Mesothelial cell of epicardium (in vitro differentiated cells): Measurements from ENCODE around the gene PUS1. TPM values are rescaled to one million over a fixed set of nuclear protein-coding genes. Genes with fewer than 3 reads are reported as not detected.
"Not testable (repeated sequence)": the region's sequence is repeated elsewhere in the genome, so short reads cannot be mapped to it uniquely, and the experiment has no call there.

ENCODE experiments used
- DNase-seq, 2 experiments: peaks; one replicate each; pipeline ENCODE4 v3.0.0; 2021; ENCODE audit warnings: low spot score in 2 of 2; ENCODE audit not compliant: unreplicated experiment in 2 of 2
- H3K27ac Mint-ChIP-seq: 2 replicates; pipeline ENCODE4 v1.8.0; 2021; ENCODE audit warnings: mixed read lengths
- H3K27me3 Mint-ChIP-seq: 2 replicates; pipeline ENCODE4 v1.8.0; 2021; ENCODE audit warnings: low read depth, mixed read lengths
- H3K36me3 Mint-ChIP-seq: 2 replicates; pipeline ENCODE4 v1.8.0; 2021; ENCODE audit warnings: mixed read lengths
- H3K4me1 Mint-ChIP-seq: 2 replicates; pipeline ENCODE4 v1.8.0; 2021; ENCODE audit warnings: mixed read lengths
- H3K4me3 Mint-ChIP-seq: 2 replicates; pipeline ENCODE4 v1.8.0; 2021; ENCODE audit warnings: mild to moderate bottlenecking, moderate library complexity, mixed read lengths
- H3K9me3 Mint-ChIP-seq: 2 replicates; pipeline ENCODE4 v1.8.0; 2021; ENCODE audit warnings: mixed read lengths
- CTCF ChIP-seq: fragments of 200-600 bp; sonication (generic); IDR thresholded peaks from one replicate; pipeline ENCODE4 v1.5.0; 2021; ENCODE audit warnings: antibody characterized with exemption; ENCODE audit not compliant: unreplicated experiment
- total RNA-seq: library from RNA; stranded (reverse); gene quantifications from 3 replicates; pipeline ENCODE4 v1.2.1, GENCODE V29; 2021

PUS1 gene
- total RNA-seq, 1 donor from 2014 or later = 27.4 TPM

- peaks cover 19% of the 10 kb centered on the region for H3K36me3 Mint-ChIP-seq
- H3K4me3 Mint-ChIP-seq = no peak overlapping the region
Observed at GRCh38 chr12:131982041-131982440, 53.0 kb downstream of the PUS1 start.

DNA sequence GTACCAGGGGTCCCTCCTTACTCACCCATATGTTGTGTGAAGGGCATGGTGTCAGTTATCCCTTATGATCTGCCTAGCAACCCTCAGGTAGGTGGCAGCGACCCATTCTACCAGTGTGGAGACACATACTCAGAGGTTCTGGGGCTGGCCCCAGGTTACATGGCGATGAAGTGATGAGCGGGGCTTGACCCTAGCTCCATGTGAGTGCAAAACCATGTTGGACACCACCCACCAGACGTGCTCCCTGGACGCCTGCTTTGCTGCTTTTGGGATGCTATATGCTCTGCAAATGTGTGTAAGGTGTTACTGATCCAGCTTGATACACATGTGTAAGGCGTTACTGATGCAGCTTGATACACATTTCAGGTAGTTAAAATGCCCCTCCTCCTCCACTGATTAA lies 54.0 kb downstream of the PUS1 start:
- H3K27ac Mint-ChIP-seq = no peak overlapping the region
- peaks cover 23% of the 10 kb centered on the region for H3K36me3 Mint-ChIP-seq
- H3K9me3 Mint-ChIP-seq = no peaks in the 10 kb centered on the region
- H3K4me3 Mint-ChIP-seq = no peak overlapping the region
- H3K27me3 Mint-ChIP-seq = no peaks in the 10 kb centered on the region
- no peaks in the 10 kb centered on the region for H3K4me1 Mint-ChIP-seq
- no peak for DNase-seq
- no peak for TF ChIP-seq CTCF

More at GRCh38 chr12:131982041-131982440, 53.0 kb downstream of the PUS1 start:
- Mint-ChIP-seq H3K27me3 (no peaks in the 10 kb centered on the region), H3K4me1 (no peaks in the 10 kb centered on the region), H3K9me3 (no peaks in the 10 kb centered on the region), H3K27ac (no peak overlapping the region)
- DNase-seq = no peak
- TF ChIP-seq CTCF = no peak

- no peak overlapping the region for H3K4me3 Mint-ChIP-seq
- H3K36me3 Mint-ChIP-seq = peaks cover 23% of the 10 kb centered on the region
- no peak for TF ChIP-seq CTCF
- no peaks in the 10 kb centered on the region for H3K27me3 Mint-ChIP-seq
- DNase-seq = no peak
- no peaks in the 10 kb centered on the region for H3K9me3 Mint-ChIP-seq
- no peaks in the 10 kb centered on the region for H3K4me1 Mint-ChIP-seq
- no peak overlapping the region for H3K27ac Mint-ChIP-seq
Observed at GRCh38 chr12:131983554-131983953, 54.5 kb downstream of the PUS1 start.

DNA sequence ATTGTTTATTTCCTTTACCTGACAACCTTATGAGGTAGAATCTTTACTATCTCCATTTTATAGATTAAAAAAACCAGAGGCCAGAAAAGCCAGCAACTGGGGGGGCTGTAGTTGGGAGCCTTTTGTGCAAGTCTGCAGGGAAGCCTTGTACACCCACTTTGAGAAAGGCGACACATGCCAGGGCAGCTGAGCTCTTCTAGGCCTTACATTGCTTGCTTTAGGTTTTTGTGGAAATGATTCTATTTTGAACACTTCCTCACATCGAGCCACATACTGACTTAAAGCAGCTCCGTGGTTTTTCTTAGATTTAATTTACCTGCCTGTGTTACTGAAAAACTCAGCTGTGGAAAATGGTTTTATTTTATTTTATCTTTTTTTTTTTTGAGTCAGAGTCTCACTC lies 55.3 kb downstream of the PUS1 start:
- no peak for TF ChIP-seq CTCF
- H3K27ac Mint-ChIP-seq = no peak overlapping the region
- H3K4me1 Mint-ChIP-seq = no peaks in the 10 kb centered on the region
- no peaks in the 10 kb centered on the region for H3K27me3 Mint-ChIP-seq
- no peak for DNase-seq
- no peaks in the 10 kb centered on the region for H3K9me3 Mint-ChIP-seq
- H3K4me3 Mint-ChIP-seq = no peak overlapping the region
- peaks cover 27% of the 10 kb centered on the region for H3K36me3 Mint-ChIP-seq

DNA sequence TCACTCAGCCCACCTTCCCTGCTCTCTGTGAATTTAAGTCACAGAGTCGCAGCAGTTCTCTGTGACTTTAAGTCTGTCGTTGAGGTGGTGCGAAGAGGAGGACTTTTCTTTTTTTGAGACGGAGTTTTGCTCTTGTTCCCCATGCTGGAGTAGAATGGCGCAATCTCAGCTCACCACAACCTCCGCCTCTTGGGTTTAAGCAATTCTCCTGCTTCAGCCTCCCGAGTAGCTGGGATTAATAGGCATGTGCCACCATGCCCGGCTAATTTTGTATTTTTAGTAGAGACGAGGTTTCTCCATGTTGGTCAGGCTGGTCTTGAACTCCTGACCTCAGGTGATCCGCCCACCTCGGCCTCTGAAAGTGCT lies 56.4 kb downstream of the PUS1 start:
- peaks cover 28% of the 10 kb centered on the region for H3K36me3 Mint-ChIP-seq
- not testable (repeated sequence) for H3K27me3 Mint-ChIP-seq, H3K9me3 Mint-ChIP-seq, H3K4me3 Mint-ChIP-seq, H3K27ac Mint-ChIP-seq, DNase-seq, H3K4me1 Mint-ChIP-seq

- TF ChIP-seq CTCF = no peak
- DNase-seq = no peak
- H3K4me3 Mint-ChIP-seq = no peak overlapping the region
- no peak overlapping the region for H3K27ac Mint-ChIP-seq
- H3K4me1 Mint-ChIP-seq = no peaks in the 10 kb centered on the region
- H3K9me3 Mint-ChIP-seq = no peaks in the 10 kb centered on the region
- no peaks in the 10 kb centered on the region for H3K27me3 Mint-ChIP-seq
- H3K36me3 Mint-ChIP-seq = peaks cover 30% of the 10 kb centered on the region
Observed at GRCh38 chr12:131986361-131986760, 57.3 kb downstream of the PUS1 start.
